Esophagus muscularis mucosa (tissue), 4 donors: ENCODE data around the gene NDUFAF4.

ENCODE experiments used
- EP300 ChIP-seq: sonication (generic); formaldehyde crosslinking; IDR thresholded peaks from one replicate; pipeline ENCODE4 v1.6.1; 2017; ENCODE audit warnings: antibody characterized with exemption
- POLR2A ChIP-seq: fragments of 450-650 bp; IDR thresholded peaks from one replicate; pipeline ENCODE4 v1.6.1; 2017; ENCODE audit warnings: antibody characterized with exemption, moderate library complexity, mild to moderate bottlenecking, low read depth
- POLR2AphosphoS5 ChIP-seq, 2 donors: sonication (generic); formaldehyde crosslinking; IDR thresholded peaks; one replicate each; pipeline ENCODE4 v1.6.1; 2017; ENCODE audit warnings: antibody characterized with exemption in 2 of 2
- TF ChIP-seq, protein P1 (sequence below), 3 experiments: fragments of 200-600 bp in 2 of 3; fragments of 450-650 bp in 1 of 3; sonication (generic) in 2 of 3; IDR thresholded peaks; one replicate each; pipeline ENCODE4 v1.5.1; 2017 to 2019; ENCODE audit warnings: antibody characterized with exemption in 3 of 3, mild to moderate bottlenecking in 2 of 3, moderate library complexity in 1 of 3

GRCh38 chr6:96926425-96926824 is 28.7 kb upstream of the NDUFAF4 start:
- TF ChIP-seq, protein P1, sequence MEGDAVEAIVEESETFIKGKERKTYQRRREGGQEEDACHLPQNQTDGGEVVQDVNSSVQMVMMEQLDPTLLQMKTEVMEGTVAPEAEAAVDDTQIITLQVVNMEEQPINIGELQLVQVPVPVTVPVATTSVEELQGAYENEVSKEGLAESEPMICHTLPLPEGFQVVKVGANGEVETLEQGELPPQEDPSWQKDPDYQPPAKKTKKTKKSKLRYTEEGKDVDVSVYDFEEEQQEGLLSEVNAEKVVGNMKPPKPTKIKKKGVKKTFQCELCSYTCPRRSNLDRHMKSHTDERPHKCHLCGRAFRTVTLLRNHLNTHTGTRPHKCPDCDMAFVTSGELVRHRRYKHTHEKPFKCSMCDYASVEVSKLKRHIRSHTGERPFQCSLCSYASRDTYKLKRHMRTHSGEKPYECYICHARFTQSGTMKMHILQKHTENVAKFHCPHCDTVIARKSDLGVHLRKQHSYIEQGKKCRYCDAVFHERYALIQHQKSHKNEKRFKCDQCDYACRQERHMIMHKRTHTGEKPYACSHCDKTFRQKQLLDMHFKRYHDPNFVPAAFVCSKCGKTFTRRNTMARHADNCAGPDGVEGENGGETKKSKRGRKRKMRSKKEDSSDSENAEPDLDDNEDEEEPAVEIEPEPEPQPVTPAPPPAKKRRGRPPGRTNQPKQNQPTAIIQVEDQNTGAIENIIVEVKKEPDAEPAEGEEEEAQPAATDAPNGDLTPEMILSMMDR (IDR thresholded peaks at IDR 0.05): no peak
- TF ChIP-seq POLR2A (no peak), POLR2AphosphoS5 (IDR thresholded peaks at IDR 0.05) (no peak), EP300 (no peak)
